ENCODE results near the gene CARD16. TPM values are rescaled to one million over a fixed set of nuclear protein-coding genes. Genes with fewer than 3 reads are reported as not detected.

Gene CARD16
- total RNA-seq, 1 donor from 2014 or later: 65.3 TPM

GRCh38 chr11:105051559-105051958, 6.4 kb upstream of the CARD16 start:
- intact Hi-C loops (cut with micrococcal nuclease): no loop called here

DNA sequence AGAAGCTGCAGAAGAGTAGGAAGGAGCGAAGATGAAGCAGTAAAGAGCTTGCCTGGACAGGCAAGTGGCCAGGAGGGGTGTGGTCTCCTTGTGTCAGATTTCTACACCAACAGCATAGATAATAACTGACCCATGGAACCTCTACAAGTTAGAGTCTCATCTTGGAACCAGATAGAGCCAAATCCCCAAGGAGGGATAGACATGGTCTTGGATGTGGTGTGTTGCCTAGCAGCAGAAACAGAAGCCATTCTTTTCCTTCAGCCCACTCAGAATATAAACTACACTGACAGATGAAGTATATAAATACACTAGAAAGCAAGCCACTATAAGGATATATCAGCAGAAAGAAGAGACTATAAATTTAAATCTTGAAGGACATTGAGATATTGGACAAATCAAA, 4.3 kb upstream of the CARD16 start:
- intact Hi-C loops (cut with micrococcal nuclease): loop anchor here (5.0 kb wide), 1 partner anchor 442 kb away; no protein-coding TSS in a partner anchor

GRCh38 chr11:105046898-105047579, 1.9 kb upstream of the CARD16 start:
- intact Hi-C loops (cut with micrococcal nuclease): loop anchor here (5.0 kb wide), 1 partner anchor 440 kb away; no protein-coding TSS in a partner anchor

GRCh38 chr11:105045676-105046296, 651 bp upstream of the CARD16 start:
- intact Hi-C loops (cut with micrococcal nuclease): loop anchor here (2.0 to 5.0 kb wide), 2 partner anchors 77 to 438 kb away; partner anchors contain the start of gene CASP4

GRCh38 chr11:105042178-105042577, 3.0 kb downstream of the CARD16 start:
- intact Hi-C loops (cut with micrococcal nuclease): no loop called here

DNA sequence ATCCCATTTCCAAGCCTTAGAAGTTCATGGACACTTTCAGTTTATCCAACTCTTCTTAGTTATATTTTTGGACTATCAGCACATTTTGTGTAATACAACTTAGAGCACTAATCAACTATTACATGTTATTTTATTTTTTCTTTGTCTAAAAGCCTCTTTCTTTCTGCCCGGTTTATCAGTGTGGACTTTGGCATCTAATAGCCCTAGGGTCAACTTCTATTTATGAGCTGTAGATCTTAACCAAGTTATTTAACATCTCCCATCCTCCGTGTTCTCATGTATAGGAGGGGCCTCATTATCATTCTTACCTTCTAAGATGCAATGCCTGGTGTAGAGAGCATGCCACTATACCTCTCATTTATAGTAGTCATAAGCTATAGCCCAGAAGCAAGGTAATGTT, 4.4 kb downstream of the CARD16 start:
- intact Hi-C loops (cut with micrococcal nuclease): no loop called here

- intact Hi-C loops (cut with micrococcal nuclease): loop anchor here (5.0 kb wide), 1 partner anchor 67 kb away; no protein-coding TSS in a partner anchor
Observed at GRCh38 chr11:105034813-105035620, 10.1 kb downstream of the CARD16 start, which contains the start of gene CASP1. TSS of gene CASP1 (minus strand) at chr11:105035144. CDS start at chr11:105035113, 31 bp downstream.

GRCh38 chr11:105034388-105034787, 10.7 kb downstream of the CARD16 start:
- intact Hi-C loops (cut with micrococcal nuclease): loop anchor here (5.0 kb wide), 1 partner anchor 68 kb away; no protein-coding TSS in a partner anchor

GRCh38 chr11:105033781-105034180, 11.4 kb downstream of the CARD16 start:
- intact Hi-C loops (cut with micrococcal nuclease): loop anchor here (5.0 kb wide), 1 partner anchor 69 kb away; no protein-coding TSS in a partner anchor

DNA sequence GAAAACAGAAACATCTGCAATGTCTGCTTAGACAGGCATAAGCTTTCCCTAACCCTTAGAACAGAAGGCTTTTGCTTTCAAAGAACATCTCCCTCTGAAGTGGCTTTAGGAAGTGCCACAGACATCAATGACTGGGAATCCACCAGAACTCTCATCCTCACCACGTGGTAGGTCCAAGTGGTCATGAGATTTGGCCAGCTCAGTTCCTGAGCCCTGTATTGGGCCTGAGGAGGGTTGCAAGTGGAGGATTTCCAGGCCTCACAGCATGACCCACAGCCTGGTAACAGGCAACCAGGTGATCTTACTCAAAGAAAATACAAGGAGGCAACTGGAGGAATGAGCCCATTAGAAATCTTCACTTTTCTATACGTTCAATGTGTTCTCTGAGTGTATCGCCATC, 11.8 kb downstream of the CARD16 start:
- intact Hi-C loops (cut with micrococcal nuclease): loop anchor here (5.0 kb wide), 1 partner anchor 69 kb away; no protein-coding TSS in a partner anchor

DNA sequence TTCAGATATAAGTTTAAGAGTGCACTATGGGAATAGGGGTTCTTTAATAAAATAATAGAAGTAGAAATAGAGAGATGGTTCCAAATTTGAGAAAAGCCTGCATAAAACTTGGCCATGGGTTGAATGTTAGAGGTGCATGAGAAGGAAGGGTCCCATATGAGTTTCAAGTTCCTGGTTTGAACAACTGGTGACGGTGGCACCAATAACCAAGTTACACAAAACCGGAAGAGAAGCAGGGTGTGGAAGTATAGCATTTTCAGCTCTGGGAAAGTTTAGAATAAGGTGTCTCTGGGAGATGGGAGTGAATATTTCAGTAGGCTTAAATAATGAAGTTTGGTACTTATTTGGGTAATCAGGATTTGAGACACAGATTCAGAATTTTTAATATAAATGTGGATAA, 12.6 kb downstream of the CARD16 start:
- intact Hi-C loops (cut with micrococcal nuclease): loop anchor here (5.0 kb wide), 1 partner anchor 70 kb away; no protein-coding TSS in a partner anchor

- intact Hi-C loops (cut with micrococcal nuclease): no loop called here
Observed at GRCh38 chr11:105027678-105028077, 17.5 kb downstream of the CARD16 start.

DNA sequence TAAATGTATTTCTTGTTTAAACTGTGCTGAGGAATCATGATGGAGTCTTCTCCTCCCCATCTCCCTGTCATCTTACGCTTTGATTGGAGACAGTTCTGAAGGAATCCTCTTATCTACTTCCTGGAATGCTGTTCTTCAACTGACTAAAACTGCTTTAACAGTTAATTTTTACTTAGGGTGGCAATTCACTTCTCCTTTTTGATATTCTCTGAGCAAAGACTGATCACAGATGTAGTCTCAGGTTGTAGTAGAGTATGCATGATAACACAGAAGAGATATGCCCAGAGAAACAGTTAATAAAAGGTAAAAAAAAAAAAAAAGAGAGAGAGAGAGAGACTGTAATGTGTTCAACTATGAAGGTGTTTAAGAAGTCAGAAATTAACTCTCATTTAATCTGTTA, 20.7 kb downstream of the CARD16 start:
- intact Hi-C loops (cut with micrococcal nuclease): no loop called here

DNA sequence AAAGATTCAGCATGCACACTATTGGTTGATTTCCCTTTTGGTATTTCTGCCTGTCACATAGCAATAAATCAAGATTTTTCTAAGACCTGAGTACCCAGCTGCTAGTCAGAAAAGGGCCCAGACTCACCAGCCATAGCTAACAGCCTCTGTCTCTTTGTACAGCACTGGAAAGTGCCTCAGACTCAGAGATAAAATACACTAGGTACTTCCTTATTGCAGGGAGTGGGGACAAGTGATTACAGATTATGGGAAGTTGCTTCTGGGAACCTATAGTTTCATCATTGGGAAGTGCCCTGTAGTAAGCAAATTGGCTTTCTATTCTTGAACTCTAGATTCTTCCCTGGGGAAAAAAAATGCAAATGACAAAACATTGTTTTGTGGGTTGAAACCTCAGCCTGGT, 22.1 kb downstream of the CARD16 start, which contains the start of gene CASP5:
Gene CASP5, minus strand, starts transcription at position 166 of the 400 bp plus-strand sequence. Its CDS starts 32 bp downstream, at position 134.
- intact Hi-C loops (cut with micrococcal nuclease): no loop called here

GRCh38 chr11:105022527-105022926, 22.6 kb downstream of the CARD16 start:
- intact Hi-C loops (cut with micrococcal nuclease): no loop called here

DNA sequence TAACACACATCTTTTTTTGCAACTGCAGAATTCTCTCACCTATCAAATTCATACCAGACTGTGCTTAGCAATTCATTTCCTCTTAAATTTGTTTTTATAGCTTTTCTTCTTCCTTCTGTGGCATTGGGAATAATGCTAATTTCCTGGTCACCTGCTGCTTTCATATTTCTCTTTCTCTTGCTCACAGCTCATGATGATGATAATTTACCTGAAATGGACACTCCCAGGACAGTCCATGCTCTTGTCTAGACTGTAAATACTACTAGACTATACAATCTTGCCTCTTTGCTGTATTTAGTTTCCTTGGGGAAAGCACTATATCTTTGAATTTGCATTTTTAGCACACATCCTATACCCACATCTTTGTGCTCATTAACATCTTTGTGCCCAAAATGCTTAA, 37.7 kb downstream of the CARD16 start:
- intact Hi-C loops (cut with micrococcal nuclease): loop anchor here (10.0 kb wide), 2 partner anchors 183 to 473 kb away; no protein-coding TSS in a partner anchor

GRCh38 chr11:105005451-105005845, 39.7 kb downstream of the CARD16 start:
- intact Hi-C loops (cut with micrococcal nuclease): loop anchor here (10.0 kb wide), 2 partner anchors 181 to 471 kb away; no protein-coding TSS in a partner anchor

GRCh38 chr11:105004021-105004420, 41.1 kb downstream of the CARD16 start:
- intact Hi-C loops (cut with micrococcal nuclease): loop anchor here (10.0 kb wide), 2 partner anchors 179 to 469 kb away; no protein-coding TSS in a partner anchor

GRCh38 chr11:105003151-105003550, 42.0 kb downstream of the CARD16 start:
- intact Hi-C loops (cut with micrococcal nuclease): loop anchor here (10.0 kb wide), 2 partner anchors 178 to 468 kb away; no protein-coding TSS in a partner anchor

GRCh38 chr11:105000797-105001196, 44.3 kb downstream of the CARD16 start:
- intact Hi-C loops (cut with micrococcal nuclease): loop anchor here (1.0 to 10.0 kb wide), 4 partner anchors 53 to 466 kb away; no protein-coding TSS in a partner anchor

- intact Hi-C loops (cut with micrococcal nuclease): loop anchor here (1.0 to 10.0 kb wide), 3 partner anchors 175 to 465 kb away; no protein-coding TSS in a partner anchor
Observed at GRCh38 chr11:105000167-105000566, 45.0 kb downstream of the CARD16 start.
